ENCODE results near the gene SOHLH2. TPM values are rescaled to one million over a fixed set of nuclear protein-coding genes. Genes with fewer than 3 reads are reported as not detected.

The SOHLH2 gene
- total and polyA plus RNA-seq, 2 of the 4 experiments (the other 2 are of a cell fraction), result 0.17 to 0.18 TPM

DNA sequence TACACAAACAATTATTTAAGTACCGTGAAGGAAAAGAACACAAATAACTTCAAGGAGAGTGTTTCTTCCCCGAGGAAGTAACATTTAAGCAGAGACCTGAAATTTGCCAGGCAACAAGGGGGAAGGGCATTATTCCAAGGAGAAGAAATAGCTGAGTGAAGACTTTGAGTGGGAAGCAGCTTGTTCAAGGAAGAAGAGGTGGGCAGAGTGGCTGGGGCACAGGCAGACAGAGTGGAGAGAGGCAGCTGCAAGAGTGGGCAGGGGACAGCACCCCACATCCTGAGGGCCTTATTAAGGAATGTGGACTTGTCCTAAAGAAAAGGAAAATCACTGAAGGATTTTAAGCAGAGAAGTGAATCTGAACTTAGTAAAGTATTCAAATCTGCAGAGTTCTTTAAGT, 78.5 kb downstream of the SOHLH2 start:
- Histone ChIP-seq H3K27me3 (ENCODE audit: control insufficient read depth, insufficient read depth, low read length) (peaks cover 10% of the 10 kb centered on the region), H3K36me3 (ENCODE audit: control insufficient read depth, insufficient read depth, low read length) (no peaks in the 10 kb centered on the region), H2AK9ac (replicated peaks; ENCODE audit: low read depth, low read length, poor library complexity) (no peak overlapping the region), H3K4me2 (ENCODE audit: low read depth, low read length) (no peak overlapping the region), H3K56ac (ENCODE audit: extremely low read depth, insufficient read depth, low read length) (no peak overlapping the region), H3K23ac (ENCODE audit: low read depth, low read length) (no peak overlapping the region), H3K4me1 (ENCODE audit: control insufficient read depth, insufficient read depth, low read length) (no peaks in the 10 kb centered on the region), H4K5ac (ENCODE audit: low read depth, low read length) (no peak overlapping the region), H2AK5ac (ENCODE audit: low read depth, low read length) (no peak overlapping the region), H2BK120ac (ENCODE audit: low read depth, low read length) (no peak overlapping the region), H3K27ac (ENCODE audit: insufficient read depth, low read length) (no peak overlapping the region), H2BK20ac (ENCODE audit: low read depth, low read length) (no peak overlapping the region), H2BK15ac (ENCODE audit: low read depth, low read length) (no peak overlapping the region), H3K9me1 (ENCODE audit: insufficient read depth, low read length) (no peaks in the 10 kb centered on the region), H3K79me1 (ENCODE audit: low read depth in 1 of 2, low read length in 2 of 2) (no peaks in the 10 kb centered on the region), H3K18ac (ENCODE audit: low read depth, low read length) (no peak overlapping the region), H3K4me3 (ENCODE audit: insufficient read depth, low read depth, low read length) (no peak overlapping the region), H2AFZ (replicated peaks; ENCODE audit: low read length, poor library complexity) (no peak overlapping the region), H3K14ac (replicated peaks; ENCODE audit: low read depth, low read length) (no peak overlapping the region), H4K91ac (ENCODE audit: insufficient read depth, low read depth, low read length) (no peak overlapping the region), H4K20me1 (ENCODE audit: insufficient read depth, low read length) (no peaks in the 10 kb centered on the region), H3K9me3 (ENCODE audit: control insufficient read depth, insufficient read depth, low read length) (no peaks in the 10 kb centered on the region), H2BK5ac (ENCODE audit: low read depth, low read length, poor library complexity, severe bottlenecking) (no peak overlapping the region), H4K8ac (ENCODE audit: low read depth in 2 of 2, low read length in 2 of 2) (no peak overlapping the region), H3K9ac (ENCODE audit: low read depth, low read length) (no peak overlapping the region), H3K4ac (ENCODE audit: low read depth, low read length) (no peak overlapping the region)
- intact Hi-C loops (cut with micrococcal nuclease), result no loop called here
- in situ Hi-C loops (cut with MboI; ENCODE audit: low sequenced_read_pairs), result no loop called here
- ChIA-PET POLR2A (ENCODE audit: unreplicated experiment) (no interaction called here), CTCF (no interaction called here)
- DNase-seq (no peak), ATAC-seq (ENCODE audit: low read depth) (no peak)
- no CpG with 5 or more reads among the region's 2 CpGs for WGBS, 2 experiments (ENCODE audit: extremely low coverage in 2 of 2, insufficient read length in 1 of 2)
- no peak for TF ChIP-seq SMC3 (IDR thresholded peaks at IDR 0.05; ENCODE audit: low read depth, low read length)
- TF ChIP-seq CHD1 (IDR thresholded peaks at IDR 0.05; ENCODE audit: low read depth, low read length), result no peak
- no peak for TF ChIP-seq RFX5 (IDR thresholded peaks at IDR 0.05; ENCODE audit: low read depth, low read length)
- TF ChIP-seq MAZ (IDR thresholded peaks at IDR 0.05; ENCODE audit: borderline replicate concordance, low read depth, low read length), result no peak
- TF ChIP-seq, protein P1, sequence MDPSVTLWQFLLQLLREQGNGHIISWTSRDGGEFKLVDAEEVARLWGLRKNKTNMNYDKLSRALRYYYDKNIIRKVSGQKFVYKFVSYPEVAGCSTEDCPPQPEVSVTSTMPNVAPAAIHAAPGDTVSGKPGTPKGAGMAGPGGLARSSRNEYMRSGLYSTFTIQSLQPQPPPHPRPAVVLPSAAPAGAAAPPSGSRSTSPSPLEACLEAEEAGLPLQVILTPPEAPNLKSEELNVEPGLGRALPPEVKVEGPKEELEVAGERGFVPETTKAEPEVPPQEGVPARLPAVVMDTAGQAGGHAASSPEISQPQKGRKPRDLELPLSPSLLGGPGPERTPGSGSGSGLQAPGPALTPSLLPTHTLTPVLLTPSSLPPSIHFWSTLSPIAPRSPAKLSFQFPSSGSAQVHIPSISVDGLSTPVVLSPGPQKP (IDR thresholded peaks at IDR 0.05; ENCODE audit: borderline replicate concordance, low read depth, low read length), result no peak
- TF ChIP-seq, protein P2, sequence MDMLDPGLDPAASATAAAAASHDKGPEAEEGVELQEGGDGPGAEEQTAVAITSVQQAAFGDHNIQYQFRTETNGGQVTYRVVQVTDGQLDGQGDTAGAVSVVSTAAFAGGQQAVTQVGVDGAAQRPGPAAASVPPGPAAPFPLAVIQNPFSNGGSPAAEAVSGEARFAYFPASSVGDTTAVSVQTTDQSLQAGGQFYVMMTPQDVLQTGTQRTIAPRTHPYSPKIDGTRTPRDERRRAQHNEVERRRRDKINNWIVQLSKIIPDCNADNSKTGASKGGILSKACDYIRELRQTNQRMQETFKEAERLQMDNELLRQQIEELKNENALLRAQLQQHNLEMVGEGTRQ (IDR thresholded peaks at IDR 0.05; ENCODE audit: low read depth, low read length), result no peak
- no peak for TF ChIP-seq BHLHE40 (IDR thresholded peaks at IDR 0.05; ENCODE audit: low read depth, low read length)
- no peak for TF ChIP-seq POLR2A (IDR thresholded peaks at IDR 0.05; ENCODE audit: low read depth, low read length)
- TF ChIP-seq MAFK (IDR thresholded peaks at IDR 0.05; ENCODE audit: low read depth, low read length), result no peak
- no TSS peak for BruUV-seq (replicated peaks)
- dilution Hi-C loops (cut with HindIII; ENCODE audit: low sequenced_read_pairs, unreplicated experiment), result no loop called here
